Fibroblast of skin of right biceps (primary cell): ENCODE results near the gene MCC.
A peak's percentile ranks its signal among the peaks of the same experiment; 100 is the strongest.

ENCODE experiments used
- DNase-seq: peaks from one replicate; pipeline ENCODE4 v3.0.0-alpha.2; 2013

The MCC gene

GRCh38 chr5:113267361-113267900 lies 220.8 kb downstream of the MCC start:
- DNase-seq = no peak

GRCh38 chr5:113266913-113267227 lies 221.4 kb downstream of the MCC start:
- no peak for DNase-seq

DNA sequence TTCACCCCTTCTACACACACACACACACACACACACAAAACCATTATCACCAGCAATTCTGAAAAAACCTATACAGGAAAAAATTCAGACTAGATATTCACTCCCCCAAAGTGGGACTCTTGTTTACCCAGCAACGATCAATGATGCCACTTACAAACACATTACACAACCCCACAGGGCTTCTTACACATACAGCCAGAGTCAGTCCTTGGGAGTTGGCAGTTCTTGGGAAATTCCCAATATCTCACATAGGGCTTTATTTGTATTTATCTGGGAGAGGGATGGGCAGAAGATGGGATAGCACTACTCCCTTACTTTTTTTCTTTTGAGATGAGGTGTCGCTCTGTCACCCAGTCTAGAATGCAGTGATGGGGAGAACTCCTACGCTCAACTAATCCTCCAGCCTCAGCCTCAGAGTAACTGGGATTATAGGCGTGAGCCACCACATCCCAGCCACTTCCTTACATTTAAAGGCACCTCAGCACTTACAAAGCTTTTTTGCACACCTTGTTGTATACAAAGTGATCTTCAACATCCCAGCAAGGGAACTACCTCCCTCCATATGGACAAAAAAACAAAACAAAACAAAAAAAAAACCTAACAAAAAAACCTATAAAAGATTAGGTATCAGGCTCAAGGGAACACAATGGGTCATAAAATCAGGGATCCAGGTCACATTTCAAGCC lies 221.9 kb downstream of the MCC start:
- DNase-seq = no peak

GRCh38 chr5:113265190-113265589 lies 223.1 kb downstream of the MCC start:
- DNase-seq = no peak

DNA sequence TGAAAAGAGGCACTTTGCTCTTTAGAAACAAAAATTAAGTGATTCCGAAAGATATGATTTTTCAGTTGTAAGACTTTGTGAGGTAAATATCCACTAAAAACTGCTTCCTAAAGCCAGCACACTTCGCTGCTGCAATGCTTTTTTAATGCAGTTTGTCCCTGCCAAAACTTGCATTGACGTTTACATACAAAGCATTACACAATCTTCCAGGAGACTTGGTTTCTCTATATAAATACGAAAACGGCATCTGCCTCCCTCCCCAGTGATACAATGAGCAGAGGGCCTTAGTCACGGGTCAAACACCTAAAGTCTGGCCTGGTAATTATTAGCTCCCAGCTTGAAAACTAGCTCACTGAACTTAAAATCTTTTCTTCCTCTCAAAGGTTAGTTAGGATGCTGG lies 224.2 kb downstream of the MCC start:
- peak; percentile 31 for DNase-seq

- DNase-seq = no peak
Measured at GRCh38 chr5:113263545-113263944, 224.7 kb downstream of the MCC start.

- no peak for DNase-seq
Measured at GRCh38 chr5:113262674-113263073, 225.6 kb downstream of the MCC start.

DNA sequence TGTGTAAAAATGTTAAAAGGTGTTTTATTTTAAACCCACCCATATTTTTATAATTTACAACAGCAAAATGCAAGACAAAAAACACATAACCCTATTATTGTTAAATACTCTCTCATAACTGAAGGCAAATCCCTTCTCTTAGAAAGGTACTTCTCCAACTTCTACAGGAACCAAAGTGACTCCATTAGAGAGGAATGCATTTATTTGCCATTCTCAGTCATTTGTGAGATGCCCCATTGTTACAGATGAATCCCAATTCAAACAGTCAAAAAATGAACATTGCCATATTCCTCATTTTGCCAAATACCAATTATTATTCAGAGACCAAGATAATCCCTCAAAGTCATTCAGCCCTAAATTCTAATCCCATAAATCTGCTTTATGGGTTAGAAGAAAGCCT lies 229.2 kb downstream of the MCC start:
- no peak for DNase-seq

DNA sequence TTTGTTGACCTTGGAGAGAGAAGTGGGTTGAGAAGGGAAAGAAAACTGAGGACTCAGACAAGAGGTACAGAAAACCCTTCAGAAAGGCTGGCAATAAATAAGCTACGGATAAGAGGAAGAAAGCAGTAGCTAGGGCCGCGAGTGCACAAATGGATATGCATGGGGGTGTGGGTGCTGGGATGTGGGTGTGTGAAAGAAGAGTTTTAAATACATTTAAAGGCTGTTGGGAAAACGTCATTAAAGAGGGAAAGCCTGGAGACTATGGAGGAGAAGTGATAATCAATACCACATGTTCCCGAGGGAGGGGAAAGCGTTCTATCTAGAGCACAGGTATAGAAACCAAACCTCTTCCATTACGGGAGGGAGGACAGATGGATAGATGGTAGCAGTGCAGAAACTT lies 230.7 kb downstream of the MCC start:
- DNase-seq = no peak

DNA sequence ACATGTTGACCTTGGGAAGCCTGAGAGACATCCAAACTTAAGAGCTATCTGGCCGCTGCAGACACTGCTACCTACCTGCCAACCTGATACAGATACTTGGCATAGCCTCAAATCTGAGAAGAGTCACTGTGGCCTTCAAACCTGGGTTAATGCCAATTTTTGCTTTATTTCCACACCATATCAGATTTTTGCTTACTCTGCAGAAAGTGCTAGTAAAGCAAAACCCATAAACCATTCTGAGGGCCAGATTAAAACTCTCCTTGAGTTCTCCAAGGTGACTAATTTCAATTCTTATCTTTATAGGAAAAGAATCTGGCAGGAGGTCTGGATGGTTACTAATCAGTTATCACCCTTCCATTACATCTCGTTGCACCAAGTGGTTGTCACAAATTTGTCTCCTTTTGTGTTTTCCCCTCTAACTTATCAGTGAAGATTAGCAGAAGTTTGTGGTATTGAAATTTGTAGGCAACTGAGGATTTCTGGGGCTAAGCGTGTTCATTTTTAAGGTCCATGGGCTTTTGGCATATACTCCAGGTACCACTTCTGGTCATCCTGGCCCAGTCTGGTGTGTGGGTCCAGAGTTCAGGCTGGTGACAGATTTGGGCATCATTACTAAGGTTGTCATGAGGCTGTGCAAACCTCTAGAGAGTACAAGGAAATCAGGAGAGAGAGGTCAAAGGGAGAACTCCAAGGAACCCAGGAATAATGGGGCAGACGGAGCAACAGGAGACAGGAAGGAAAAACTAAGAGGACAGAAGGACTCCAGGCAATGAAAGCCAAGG lies 231.4 kb downstream of the MCC start:
- no peak for DNase-seq

GRCh38 chr5:113255579-113256386 lies 232.5 kb downstream of the MCC start:
- no peak for DNase-seq

DNA sequence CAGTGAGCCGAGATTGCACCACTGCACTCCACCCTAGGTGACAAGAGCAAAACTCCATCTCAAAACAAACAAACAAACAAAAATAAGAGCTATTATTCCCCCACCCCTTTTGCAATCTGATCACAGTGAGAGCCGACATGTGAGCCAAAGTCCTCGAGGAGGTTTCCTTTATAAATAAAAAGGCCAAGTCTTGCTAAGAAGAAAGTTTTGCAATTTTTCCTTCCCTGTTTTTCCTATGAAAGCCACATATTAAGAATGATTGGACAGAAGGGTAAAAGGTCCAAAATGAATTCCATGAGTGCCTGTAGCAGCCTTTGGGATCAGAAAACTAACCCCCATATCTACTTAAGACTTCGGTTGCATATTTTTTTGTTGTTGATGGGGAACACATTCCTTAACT lies 233.1 kb downstream of the MCC start:
- no peak for DNase-seq

DNA sequence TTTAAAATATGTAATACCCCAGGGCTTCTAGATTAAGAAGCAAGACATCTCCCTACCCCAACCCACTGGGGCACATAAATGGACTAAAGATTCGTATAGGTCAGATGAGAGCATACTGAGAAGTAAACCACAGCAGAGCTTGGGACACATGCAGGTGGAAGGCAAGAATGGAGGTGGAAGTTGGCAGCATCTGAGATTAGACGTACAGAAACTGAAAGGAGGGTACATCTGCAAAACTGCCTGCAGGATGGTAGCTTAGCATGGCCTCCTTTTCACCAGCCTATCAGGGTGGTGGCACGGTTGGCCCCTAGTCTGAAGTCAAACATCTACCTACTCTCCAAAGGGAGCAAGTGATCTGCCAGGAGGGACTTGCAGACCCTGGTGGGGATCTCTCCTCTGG lies 235.2 kb downstream of the MCC start:
- DNase-seq = no peak

DNA sequence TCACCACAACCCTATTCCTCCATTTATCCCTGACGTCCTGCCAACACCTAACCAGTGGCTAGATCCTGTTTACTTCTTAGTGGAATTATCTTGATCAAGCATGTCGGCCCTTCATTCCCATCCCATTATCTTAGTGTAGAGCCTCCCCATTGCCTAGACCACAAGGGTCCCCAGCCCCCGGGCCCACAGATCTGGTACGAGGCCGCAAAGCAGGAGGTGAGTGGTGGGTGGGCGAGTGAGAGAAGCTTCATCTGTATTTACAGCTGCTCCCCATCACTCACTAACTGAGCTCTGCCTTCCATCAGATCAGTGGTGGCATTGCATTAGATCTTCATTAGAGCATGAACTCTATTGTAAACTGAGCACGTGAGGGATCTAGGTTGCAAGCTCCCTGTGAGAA lies 236.2 kb downstream of the MCC start:
- no peak for DNase-seq

GRCh38 chr5:113250341-113250953 lies 237.8 kb downstream of the MCC start:
- DNase-seq = peak; percentile 75

DNA sequence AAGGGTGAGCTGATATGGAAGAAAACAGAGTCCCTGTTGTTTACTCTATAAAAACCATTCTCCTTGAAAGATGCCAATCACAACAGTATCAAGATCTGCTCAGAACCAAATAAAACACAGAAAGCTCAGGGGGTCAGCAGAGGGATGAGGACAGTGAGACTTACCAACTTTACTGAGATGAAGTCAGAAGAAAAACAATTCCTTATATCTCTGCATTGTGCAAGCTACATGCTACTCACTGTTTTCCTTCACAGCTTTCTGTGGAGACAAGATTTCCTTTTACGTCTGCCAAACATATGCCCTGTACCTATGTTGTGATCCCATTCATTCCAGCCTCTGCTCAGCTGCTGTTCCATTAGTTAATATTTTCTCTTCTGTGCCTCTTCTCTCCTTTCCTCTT lies 239.0 kb downstream of the MCC start:
- DNase-seq = no peak

GRCh38 chr5:113246361-113246870 lies 241.8 kb downstream of the MCC start:
- DNase-seq = peak; percentile 77

DNA sequence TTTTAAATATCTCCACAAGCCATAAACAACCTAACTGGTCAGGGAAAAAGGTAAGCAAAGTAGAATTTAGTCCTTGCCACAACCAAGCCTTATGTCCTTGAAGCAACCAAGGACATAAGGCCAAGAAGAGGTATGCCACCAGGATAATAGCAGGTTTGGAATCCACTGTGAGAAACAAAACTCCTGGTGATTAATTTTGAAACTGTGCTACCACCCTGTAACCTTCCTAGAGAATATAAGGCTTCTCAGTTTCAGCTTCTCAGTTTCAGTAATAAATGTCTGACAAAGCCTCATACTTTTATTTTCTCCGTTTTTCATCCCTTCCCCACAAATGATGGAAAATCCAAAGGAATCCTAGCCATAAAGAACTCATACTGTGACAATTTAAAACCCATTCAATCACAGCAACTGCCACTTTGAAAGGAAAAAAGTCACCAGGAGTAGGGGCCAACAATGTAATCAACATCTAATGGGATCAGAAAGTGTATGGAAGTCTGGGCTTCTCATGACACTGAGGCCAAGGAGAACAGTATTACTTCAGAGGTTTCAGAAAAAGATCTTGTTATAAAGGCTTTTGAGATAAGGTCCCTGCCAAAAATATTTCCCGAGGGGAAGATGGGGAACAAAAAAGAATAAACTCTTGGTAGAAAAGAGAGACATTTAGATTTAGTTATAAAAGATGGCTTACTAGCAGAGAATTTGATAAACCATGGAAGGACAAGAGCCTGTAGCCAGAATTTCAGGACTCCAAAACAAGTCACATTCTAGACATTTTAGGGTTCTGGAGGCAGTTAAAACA lies 242.6 kb downstream of the MCC start:
- DNase-seq = no peak

GRCh38 chr5:113244966-113245365 lies 243.3 kb downstream of the MCC start:
- no peak for DNase-seq

- no peak for DNase-seq
Measured at GRCh38 chr5:113243349-113243664, 244.9 kb downstream of the MCC start.

DNA sequence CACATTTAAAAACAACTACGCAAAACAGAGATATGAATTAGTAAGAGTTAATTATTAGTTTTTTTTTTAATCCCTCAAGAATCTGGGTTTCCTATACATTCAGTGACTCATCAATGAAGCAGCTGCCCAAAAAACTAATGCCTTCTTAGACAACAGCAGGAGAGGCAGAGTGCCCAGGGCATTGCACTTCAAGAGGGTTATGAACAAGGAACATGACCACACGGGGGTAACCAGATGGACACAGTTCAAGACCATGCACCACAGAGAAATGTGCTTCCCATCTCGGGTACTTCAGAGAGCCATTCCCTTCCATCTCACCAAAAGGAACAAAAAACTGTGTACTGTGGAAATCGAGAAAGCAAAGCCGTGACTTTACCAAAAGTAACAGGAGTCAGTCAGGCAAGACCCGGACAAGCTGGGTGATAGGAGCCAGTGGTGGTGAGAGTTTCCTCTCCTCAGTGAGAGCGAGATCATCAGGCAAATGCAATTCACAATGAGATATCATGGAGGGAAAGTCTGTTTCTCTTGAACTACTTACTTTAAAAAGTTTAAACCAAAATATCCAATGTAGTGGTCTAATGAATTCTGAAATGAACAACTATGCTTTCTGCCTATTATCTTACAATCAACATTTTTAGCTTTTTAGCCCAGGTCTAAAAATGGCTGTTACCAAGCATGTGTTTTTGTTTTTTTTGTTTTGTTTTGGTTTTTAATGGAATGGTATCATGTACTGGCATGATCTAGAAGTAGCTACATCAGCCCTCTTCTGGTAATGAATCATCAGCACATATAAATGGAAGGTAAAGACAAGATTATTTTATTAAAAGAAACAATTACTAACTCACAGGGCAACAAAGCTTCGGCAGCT lies 245.5 kb downstream of the MCC start:
- DNase-seq = peak; percentile 37
